Measurements from ENCODE around the gene ATOSA. TPM values are rescaled to one million over a fixed set of nuclear protein-coding genes. Genes with fewer than 3 reads are reported as not detected.

Gene ATOSA
- total RNA-seq, 1 donor = 35.8 TPM

- DNase-seq (ENCODE audit: low read depth) = no peak
- no peak for TF ChIP-seq CTCF (IDR thresholded peaks at IDR 0.05; ENCODE audit: insufficient read depth, low read length)
- no peak overlapping the region for H3K4me3 ChIP-seq (ENCODE audit: low read depth, low read length)
Observed at GRCh38 chr15:52689562-52689961, 10.4 kb upstream of the ATOSA start.

- no peak for DNase-seq (ENCODE audit: low read depth)
- TF ChIP-seq CTCF (IDR thresholded peaks at IDR 0.05; ENCODE audit: insufficient read depth, low read length) = no peak
- H3K4me3 ChIP-seq (ENCODE audit: low read depth, low read length) = no peak overlapping the region
Observed at GRCh38 chr15:52683580-52683979, 4.4 kb upstream of the ATOSA start.

DNA sequence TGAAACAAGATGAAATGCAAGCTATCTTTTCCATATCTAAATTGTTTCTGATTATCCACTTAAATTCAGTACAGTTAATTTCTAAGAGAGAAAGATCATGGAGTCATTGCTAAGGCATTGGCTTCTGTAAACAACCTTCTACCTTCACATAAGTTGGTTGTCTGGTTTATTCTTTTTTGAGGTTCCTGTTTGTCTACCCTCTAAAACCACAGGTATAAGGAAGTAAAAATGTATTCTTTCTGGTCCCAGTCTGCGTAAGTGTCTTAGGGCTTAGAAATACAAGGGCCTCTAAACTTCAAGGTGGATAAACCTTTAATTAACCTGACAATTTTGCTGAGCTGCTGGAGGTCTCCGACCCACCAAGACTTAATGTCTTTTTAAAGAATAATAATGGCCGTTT, 3.6 kb upstream of the ATOSA start:
- TF ChIP-seq CTCF (IDR thresholded peaks at IDR 0.05; ENCODE audit: insufficient read depth, low read length) = no peak
- H3K4me3 ChIP-seq (ENCODE audit: low read depth, low read length) = no peak overlapping the region
- no peak for DNase-seq (ENCODE audit: low read depth)

DNA sequence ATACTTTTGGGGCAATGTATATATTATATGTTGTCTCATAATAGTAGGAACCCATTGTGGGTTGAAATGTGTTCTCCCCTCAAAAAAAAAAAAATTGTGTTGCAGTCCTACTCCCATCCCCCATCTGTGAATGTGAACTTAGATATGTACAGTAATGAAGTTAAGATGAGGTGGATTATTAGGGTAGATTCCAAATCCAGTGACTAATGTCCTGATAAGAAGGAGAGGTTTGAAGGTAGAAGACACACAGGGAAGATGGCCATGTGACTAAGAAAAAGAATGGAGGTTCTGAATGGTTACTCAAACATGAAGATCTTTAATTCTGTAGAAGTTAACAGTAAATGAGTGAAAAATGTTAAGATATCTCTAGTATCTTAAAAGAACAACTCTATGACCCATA, 3.0 kb upstream of the ATOSA start:
- no peak overlapping the region for H3K4me3 ChIP-seq (ENCODE audit: low read depth, low read length)
- TF ChIP-seq CTCF (IDR thresholded peaks at IDR 0.05; ENCODE audit: insufficient read depth, low read length) = no peak
- no peak for DNase-seq (ENCODE audit: low read depth)

- no peak for DNase-seq (ENCODE audit: low read depth)
- no peak overlapping the region for H3K4me3 ChIP-seq (ENCODE audit: low read depth, low read length)
- no peak for TF ChIP-seq CTCF (IDR thresholded peaks at IDR 0.05; ENCODE audit: insufficient read depth, low read length)
Observed at GRCh38 chr15:52681441-52681840, 2.3 kb upstream of the ATOSA start.

DNA sequence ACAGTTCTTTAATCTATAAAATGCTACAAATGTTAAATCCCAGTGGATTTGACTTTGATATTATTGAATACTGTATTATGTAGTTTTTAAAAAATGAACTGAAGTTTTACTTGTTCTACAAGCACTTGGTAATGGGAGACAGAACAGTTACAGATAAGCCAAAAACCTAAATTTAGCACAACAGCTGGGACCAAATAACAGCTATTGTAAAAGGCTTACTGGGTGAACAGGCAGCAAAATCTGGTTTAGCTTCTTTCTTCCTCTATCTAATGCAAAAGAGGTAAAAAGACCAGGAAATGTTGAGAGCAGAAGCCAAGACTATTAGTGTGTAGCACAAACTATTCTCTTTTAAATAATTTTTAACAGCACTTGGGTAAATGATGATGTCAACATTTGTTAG, 1.6 kb upstream of the ATOSA start:
- H3K4me3 ChIP-seq (ENCODE audit: low read depth, low read length) = no peak overlapping the region
- TF ChIP-seq CTCF (IDR thresholded peaks at IDR 0.05; ENCODE audit: insufficient read depth, low read length) = no peak
- no peak for DNase-seq (ENCODE audit: low read depth)

DNA sequence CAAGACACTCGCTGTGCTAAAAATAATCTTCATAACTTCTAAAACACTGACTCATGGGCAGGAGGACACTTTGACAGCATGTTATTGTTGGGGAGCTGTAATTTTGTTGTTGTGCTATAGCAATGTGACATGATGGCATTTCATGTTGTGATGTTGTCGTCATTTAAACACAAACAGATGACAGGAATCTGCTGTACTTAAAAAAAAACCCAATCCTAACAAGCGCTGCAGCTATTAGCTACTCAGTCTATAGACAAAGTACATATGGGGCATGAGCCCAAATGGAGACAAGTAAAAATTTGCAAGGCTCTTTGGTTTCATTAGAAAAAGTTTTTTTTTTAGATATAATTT, 828 bp upstream of the ATOSA start:
- H3K4me3 ChIP-seq (ENCODE audit: low read depth, low read length) = peak overlapping the region; percentile 87
- peak; percentile 20 for DNase-seq (ENCODE audit: low read depth)
- no peak for TF ChIP-seq CTCF (IDR thresholded peaks at IDR 0.05; ENCODE audit: insufficient read depth, low read length)
